ENCODE results near the gene SYTL1.

- TF ChIP-seq EZH2phosphoT487 (IDR thresholded peaks at IDR 0.05; ENCODE audit: low read length) (no peak), CTCF (IDR thresholded peaks at IDR 0.05; ENCODE audit: low read length) (no peak)
Measured at GRCh38 chr1:27367160-27367650, 25.4 kb downstream of the SYTL1 start.

All from MM.1S (cell line).